Activated gamma-delta T cell (primary cell): ENCODE results near the gene NOTCH1.
"Not testable (repeated sequence)": the region's sequence is repeated elsewhere in the genome, so short reads cannot be mapped to it uniquely, and the experiment has no call there.

Experiments
- DNase-seq: peaks from one replicate; lab custom pipeline; 2025; lab: John Stamatoyannopoulos, UW

NOTCH1 gene

DNA sequence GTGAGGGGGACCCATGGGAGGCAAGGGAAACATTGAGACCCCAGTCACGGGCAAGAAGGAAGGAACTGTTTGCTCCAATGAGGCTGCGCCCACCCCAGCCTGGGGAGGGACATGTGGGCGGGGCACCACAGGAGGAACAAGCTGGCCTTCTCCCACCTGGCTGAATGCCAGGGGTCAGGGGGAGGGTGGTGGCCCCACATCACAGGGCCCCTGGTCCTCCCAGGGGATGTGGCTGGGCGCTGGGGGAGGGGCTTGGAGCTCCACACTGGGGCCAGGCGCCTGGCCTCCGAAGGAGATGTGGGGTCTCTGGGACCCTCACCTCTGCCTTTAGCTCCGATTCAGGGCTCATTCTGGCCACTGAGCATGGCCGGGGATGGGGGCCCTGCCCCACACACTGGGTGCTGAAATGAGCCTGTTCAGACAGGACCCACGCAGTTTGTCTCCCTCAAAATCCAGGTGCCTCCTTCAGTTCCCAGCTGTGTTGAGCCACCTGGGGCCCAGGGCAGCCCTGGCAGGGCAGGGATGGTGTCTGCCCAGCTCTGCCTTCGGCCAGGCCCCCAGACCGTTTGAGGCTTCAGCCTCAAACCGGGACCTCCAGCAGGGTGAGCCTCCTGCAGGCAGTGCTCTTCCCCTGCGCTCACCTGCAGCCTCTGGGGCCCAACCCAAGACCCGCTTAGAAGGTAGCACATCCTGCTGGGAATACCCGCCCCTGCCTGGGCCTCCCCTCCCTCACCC is 33.2 kb upstream of the NOTCH1 start:
- DNase-seq, result no peak

DNA sequence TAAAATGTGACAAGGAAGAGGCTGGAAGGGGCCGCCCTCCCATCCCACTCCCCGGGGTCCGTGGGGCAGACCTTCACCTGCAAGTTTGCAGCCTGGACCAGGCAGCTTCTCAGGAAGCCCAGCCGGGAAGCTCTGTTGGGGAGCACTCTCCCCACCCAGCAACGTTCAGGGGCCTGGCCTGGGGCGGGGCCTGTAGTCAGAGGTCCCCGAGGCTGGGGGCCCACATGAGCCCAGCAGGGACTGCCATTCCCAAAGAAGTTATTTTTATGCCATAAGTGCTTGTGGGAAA is 32.7 kb upstream of the NOTCH1 start:
- DNase-seq, result no peak

DNA sequence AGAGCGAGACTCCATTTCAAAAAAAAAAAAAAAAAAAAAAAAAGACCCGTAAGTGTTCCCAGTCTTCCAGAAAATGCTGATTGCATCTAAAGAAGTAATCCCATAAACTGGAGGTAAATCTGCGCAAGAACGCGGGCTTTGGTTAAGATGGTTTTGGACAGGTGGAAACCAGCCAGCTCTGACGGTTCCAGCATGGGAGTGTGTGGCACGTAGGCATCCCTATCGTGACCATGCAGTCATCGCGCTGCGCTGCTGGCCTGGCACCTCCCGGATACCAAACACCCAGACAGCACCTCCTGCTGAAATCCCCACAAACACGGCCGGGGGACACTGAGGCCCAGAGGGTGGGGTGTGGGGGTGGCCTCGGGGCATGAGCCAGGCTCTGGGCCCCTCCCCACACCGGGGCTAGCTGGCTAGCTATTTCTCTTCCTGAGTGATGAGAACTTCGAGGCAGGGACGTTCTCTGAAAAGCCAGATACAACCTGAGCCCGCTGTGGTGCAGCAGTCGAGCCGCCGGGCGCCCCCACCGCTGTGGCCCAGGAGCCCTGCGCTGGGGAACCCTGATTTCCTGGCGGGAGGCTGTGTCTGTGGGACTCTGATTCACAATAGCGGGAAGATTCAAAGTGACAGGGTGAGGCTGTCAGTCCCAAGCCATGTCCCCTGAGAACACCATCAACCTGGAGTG is 32.2 kb upstream of the NOTCH1 start:
- DNase-seq, result no peak

DNA sequence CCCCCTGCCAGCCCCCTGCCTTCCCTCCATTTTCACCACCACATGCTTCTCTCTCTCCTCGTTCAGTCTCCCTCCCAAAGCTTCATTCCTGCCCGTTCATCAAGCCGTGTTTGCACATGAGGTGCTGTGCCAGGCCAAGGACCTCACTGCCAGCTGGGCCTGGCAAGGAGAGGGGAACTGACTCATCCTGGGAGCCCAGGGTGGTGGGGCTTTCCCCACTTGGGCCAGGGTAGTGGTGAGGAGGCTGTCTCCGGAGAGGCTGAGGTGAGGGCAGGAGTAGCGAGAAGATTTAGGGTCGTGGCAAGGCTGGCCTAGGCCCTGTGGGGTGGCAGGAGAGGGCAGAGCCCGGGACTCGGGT is 30.4 kb upstream of the NOTCH1 start:
- DNase-seq, result no peak

DNA sequence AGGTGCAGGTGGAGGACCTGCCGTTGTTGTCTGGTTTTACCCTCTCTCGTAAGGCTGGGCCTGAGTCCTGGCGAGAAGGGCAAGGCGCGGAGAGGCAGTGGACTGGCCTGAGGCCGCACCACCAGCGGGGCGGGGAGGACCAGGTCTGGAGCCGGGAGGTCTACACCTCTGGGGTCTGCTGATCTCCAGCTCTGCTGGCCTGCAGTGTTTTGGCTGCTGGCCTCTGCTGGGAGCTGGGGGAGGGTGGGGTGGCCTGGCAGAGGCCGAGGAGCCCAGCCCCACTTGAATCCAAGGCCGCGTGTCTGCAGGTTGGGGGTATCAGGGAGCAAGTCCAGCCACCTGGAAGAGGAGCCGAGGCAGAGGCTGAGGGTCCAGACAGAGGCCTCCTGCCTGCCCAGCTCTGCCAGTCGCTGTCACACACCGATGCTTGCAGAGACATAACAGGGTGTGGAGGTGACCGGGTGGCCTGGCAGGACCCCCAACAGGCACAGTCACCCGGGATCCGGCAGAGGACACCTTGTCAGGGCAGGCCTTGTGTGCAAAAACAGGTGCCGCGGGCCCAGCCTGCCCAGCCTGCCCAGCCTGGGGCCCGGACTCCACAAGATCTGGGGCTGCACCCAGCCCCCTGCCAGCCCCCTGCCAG is 29.9 kb upstream of the NOTCH1 start:
- DNase-seq, result no peak

DNA sequence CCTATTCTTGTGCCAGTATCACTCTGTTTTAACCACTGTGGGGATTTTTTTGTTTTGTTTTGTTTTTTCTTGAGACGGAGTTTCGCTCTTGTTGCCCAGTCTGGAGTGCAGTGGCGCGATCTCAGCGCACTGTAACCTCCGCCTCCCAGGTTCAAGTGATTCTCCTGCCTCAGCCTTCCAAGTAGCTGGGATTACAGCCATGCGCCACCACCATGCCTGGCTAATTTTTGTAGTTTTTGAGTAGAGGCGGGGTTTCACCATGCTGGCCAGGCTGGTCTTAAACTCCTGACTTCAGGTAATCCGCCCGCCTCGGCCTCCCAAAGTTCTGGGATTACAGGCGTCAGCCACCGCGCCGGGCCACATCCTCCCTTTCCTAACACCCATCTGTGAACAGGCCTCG is 28.8 kb upstream of the NOTCH1 start:
- not testable (repeated sequence) for DNase-seq

DNA sequence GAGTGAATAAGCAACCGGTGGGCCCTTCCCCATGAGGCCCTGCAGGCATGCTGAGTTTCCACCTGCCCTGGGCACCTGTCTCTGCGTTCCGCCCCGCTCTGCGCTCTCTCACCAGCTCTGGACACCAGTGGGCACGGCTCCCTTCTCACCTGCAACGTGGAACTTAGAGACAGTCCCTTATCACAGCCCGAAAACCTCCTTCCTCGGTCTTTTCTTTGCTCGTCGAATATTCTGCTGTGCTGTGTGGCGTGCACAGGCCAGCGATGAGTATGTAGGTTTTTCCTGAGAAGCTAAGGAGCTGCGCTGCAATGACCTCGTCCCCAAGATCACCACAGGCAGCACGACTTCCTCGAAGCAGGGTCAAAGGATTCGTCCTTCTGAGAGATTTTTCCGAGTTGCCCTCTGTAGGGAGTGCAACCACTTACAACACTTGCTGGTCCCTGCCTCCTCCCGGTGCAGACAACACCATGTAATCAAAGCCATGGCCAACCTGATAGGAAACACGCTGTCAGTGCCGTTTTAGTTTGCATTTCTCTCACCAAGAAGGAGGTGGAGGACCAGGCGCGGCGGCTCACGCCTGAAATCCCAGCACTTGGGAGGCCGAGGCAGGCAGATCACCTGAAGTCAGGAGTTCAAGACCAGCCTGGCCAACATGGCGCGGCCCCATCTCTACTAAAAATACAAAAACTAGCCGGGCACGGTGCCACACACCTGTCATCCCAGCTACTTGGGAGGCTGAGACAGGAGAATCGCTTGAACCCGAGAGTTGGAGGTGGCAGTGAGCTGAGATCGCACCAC is 27.2 kb upstream of the NOTCH1 start:
- no peak for DNase-seq

DNA sequence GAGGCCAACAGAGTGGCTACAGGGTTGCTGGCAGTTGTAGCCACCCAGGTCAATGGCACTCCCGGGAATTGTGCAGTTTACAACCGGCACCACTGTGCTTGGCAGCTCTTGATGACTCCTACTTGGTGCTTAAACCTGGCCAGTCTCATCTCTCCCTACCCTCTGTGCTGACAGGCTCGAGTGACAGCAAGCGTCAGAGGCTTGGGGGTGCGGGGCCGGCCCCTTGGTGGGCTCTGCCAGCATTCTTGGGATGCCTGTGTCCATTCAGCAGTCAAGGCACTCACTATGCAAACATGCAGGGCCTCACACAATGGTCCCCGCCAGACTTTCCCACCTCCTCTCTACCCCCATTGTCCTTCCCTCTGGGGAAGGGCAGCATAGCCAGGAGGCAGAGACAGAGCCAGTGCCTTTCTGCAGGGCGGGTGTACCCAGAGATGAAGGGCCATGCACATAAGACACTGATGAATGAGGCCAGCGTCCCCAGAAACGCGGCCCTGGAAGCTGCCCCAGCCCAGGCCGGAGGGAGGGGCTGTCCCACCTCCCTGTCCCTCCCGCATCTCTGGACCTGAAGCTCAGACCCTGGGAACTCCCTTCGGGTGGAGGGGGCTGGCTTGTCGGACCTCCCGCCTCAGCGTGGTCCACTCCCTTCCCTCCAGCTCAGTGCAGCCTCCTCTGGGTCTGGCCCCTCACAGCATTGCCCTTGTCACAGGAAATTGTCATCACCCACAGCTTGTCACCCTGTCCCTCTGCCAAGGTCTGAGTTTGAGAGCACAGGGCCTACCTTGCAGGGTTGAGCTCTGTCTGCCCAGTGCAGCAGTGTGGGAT is 26.4 kb upstream of the NOTCH1 start:
- no peak for DNase-seq

DNA sequence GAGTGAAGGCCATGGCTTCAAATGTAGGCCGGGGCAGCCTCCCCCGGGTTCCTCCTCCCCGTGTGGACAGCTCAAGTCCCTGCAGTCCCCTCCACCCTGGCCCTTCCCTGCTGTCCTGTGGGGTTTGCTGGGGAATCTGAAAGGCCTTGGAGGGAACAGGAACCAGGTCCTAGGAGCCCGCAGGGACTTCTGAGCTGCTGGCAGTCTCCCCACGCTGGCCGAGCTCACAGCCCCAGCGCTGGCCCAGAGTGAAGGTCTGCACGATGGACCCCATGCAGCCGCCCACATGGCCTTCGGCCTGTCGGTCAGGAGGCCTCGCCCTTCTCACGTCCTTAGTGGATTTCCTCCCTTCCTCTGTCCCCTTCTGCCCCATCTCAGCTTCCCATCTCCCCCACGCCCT is 25.7 kb upstream of the NOTCH1 start:
- no peak for DNase-seq

DNA sequence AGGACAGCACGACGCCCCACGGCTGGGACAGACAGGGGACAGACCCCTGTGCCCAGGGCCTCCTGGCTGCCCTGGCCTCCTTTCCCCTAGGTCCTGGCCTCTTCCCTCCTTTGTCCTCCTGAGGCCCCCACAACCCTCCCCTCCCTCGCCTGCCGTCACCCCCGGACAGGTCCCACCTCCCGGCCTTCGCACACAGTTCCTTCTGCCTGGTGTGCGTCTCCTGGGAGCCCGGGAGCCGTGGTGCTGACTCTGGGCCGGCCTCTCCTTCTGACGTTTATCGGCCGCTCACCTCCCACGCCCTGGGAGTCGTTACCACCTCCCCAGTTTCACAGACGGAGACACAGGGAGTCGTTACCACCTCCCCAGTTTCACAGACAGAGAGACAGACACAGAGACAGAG is 25.1 kb upstream of the NOTCH1 start:
- DNase-seq, result no peak

DNA sequence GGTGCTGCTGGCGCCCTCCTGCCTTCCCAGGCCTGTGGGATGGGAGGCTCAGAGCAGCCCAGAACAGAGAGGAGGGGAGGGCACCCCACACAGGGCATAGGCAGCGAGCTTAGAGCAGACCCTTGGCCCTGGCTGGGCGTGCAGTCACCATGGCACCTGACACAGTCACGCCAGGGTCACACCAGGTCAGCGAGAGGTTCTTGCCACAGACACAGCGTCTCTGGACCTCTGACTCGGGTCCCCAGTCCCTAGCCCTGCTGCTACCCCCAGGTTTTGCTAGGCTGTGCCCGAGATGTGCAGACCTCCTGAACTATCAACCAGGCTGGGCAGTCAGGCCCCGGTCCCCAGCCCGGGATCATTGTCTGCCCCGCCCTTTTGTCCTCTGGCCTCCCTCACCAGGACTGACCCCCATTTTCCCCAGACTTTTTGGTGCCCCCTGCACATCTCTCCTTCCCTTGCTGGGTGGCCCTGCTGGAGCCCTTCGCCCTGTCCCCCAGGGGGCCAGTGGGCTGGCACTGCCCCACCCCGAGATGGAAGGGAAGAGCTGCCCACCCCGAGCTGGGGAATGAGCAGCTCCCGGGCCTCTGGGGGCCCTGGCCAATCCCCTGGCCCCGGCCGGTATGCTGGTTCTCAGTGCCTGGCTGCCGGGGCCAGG is 24.5 kb upstream of the NOTCH1 start:
- no peak for DNase-seq

DNA sequence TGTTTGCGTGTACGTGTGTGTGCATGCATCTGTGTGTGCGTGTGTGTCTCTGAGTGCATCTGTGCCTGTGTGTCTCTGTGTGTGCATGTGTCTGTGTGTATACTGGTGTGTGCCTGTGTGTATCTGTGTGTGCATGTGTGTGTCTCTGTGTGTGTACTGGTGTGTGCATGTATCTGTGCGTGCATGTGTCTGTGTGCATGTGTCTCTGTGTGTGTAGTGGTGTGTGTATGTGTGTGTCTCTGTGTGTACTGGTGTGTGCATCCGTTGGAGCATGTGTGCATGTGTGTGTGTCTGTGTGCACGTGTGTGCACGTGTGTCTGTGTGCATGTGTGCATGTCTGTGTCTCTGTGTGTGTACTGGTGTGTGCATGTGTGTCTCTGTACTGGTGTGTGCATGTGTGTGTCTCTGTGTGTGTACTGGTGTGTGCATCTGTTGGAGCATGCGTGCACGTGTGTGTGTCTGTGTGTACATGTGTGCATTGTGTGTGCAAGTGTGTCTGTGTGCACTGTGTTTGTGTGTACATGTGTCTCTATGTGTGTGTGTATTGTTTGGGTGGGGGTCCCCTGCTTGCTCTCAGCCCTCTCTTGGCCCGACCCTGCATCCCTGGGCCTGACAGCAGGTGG is 23.8 kb upstream of the NOTCH1 start:
- no peak for DNase-seq

DNA sequence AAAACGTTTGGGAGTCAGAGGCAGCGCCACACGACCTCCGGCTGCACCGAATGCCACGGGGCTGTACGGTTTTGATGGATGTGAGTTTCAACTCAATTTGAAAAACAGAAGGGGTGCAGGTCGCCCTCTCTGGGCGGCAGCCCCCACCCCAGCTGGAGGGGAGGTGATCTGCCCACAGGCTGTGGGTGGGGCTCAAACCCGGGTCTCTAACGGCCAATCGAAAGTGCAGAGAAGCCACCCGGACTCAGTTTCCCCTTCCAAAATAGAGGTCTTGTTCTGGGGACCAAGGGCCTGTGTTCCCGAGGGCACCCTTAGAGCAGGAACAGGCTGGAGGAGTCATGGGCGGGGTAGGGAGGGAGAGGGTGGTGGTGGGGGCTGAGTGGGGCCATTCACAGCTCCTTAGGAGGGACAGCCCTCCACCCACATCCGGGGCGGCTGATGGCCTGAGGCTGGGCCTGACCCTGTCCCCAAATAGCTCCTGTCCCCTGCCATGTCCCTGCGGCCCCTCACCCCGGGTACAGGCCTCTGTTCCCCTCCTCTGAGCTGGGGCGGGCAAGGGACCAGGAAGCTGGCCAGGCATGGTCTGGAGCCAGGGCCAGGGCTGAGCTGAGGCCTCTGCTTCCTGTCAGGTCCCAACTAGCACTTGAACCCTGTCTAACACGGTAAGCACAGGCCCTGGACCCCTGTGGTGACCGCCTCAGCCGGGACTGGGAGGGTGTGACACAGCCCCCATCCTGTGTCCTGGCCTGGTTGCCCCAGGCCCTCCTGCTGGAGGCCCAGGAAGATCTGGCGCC is 22.6 kb upstream of the NOTCH1 start:
- DNase-seq, result no peak

DNA sequence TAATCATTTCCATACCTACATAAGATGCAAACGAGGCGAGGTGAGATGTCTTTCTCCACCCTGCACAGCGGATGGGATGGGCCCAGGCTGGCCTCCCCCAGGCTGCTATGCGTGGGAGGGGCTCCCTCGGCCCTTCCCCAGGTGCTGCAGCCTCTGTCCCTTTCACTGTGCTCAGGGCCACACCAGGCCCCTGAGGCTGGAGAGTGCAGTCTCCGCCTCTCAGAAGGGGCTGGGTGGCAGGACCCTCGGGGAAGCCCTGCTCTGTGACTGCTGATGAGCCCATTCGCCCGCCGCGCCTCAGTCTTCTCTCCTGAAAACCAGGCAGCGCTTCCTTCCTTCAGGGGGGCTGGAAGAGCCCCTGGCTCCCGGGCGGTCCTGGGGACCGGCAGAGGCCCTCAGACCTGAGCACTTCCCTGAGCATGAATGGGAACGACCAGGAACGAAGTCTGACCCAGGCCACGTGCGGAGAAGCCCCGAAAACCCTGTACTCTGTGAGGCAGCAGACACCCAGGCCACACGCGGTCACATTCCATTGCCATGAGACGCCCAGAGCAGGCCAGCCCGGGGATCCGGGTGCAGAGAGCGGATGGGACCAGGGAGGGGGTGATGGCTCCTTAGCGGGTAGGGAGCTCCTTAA is 21.9 kb upstream of the NOTCH1 start:
- DNase-seq, result no peak

DNA sequence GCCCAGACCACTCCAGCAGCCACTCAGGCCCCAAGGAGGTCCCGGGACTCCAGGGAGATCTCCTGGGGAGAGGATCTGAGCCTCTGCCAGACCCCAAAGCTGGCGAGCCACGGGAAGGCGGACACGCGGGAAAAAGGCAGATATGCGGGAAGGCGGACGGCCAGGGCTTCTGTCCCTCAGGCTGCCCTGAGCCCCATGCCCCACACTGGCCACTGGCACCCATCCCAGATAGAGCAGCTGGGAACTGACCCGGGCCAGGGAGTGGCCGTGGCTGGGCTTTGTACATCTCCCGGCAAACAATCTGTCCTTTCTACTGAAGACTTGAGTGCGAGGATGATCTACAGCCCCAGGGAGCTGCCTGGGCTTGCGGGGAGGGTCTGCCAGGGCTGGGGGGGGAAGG is 21.1 kb upstream of the NOTCH1 start:
- DNase-seq, result no peak

DNA sequence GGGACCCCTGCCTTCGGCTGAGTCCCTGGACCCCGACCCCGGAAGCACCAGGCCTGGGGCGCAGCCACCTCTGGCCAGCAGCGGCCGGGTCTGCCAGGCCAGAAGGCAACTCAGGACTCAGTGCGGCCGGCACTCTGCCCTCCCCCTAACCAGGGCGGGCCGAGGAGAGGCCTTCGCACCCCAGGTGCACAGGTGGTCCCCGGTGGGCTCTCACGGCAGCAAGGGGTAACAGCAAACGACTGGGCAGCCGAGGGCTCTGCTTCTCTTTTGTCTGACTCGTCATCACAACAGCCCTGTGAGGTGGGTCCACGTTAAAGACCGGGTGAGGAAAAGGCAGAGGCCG is 20.7 kb upstream of the NOTCH1 start:
- DNase-seq, result no peak

DNA sequence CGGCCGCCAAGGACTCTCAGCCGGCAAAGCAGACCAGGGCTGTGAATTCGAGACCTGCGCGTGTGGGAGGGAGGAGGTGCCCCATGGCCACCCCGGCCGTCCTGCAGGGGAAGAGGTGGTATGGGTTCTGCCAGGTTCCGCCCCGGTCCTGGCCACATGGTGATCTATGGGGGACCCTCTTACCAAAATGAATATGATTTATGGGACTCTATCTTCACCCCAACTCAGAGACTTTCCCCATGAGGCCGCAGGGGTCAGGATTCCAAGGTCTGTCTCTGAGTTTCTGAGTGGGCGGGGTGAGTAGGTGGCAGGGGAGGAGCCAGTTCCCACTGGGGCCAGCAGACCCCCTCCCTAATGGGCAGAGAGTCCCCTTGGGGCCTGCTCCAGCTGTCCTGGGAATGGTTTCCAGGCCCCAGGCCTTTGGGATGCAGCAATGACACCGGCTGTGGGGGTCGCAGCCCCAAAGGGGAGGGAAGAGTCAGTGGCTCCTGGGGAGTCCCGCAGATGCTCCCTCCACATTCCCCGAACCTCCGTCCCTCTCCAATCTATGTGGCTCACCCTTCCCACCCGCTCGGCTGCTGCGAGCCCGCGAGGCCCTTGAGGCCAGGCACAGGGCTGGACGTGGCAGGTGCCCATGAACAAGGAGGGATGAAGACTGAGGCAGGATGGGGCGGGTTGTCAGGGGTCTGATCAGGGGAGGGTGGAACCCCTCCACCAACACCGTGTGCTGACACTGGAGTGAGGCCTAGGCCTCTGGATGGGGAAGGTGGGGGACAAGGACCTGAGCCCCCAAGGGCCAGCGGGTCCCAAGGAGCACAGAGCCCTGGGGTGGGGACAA is 20.1 kb upstream of the NOTCH1 start:
- DNase-seq, result no peak

DNA sequence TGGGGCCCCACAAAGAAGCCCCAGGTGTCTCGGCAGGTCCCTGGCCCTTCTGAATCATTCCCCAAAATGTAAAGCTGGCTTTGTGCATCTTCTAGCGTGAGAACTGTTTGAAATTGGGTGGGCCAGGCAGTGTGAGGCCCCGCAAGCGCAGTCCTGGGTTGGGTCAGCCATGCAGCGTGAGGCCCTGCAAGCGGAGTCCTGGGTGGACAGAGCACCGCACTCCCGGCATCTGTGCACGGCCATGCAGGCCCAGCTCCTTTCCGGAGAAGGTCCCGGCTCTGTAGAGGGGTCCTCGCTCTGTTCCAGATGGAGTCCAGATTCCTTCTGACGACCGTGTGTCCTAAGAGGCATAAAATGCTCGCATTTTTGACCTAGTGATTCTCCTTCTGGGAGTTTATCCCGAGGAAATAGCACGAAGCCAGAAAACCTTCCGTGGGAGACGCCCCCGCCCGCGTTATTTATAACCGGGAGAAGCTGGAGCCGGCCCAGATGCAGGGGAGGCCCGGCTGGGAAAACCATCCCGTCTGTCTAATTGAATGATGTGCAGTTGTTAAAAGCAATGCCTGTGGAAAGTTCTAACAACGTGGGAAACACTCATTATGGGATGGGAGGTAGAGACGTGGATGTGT is 19.4 kb upstream of the NOTCH1 start:
- DNase-seq, result no peak
